ENCODE measurements around the gene KLHDC4.

Gene KLHDC4

DNA sequence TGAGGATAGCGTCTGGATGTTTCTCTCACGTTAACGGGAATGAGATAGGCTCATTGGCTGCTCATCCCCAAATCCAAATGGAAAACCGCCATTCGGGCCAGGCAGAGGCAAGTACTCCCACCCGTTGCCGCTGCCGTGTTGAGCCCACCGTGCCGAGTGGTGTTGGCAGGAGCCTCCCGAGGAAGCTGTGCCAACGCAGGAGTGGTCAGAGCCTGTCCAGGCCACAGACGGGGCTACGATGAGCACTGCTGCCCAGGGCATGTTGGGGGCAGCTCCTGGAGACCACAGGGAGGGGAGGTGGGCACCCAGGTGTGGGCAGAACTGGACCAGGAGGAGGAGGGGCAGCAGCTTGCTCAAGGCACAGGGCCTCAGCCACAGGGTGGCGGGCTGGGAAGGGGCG lies 72.0 kb downstream of the KLHDC4 start:
- DNase-seq (ENCODE audit: low spot score), result no peak
- TF ChIP-seq CTCF (conservative IDR thresholded peaks at IDR 0.05; ENCODE audit: low read depth), result no peak
- H3K27ac ChIP-seq, result no peak overlapping the region
- ChIA-PET POLR2A (ENCODE audit: low non-redundant PET) (no interaction called here), CTCF (interaction anchor here (0.7 kb wide), 1 partner anchor 58 kb away, joined by 5 read pairs; no protein-coding TSS in a partner anchor)

- ChIA-PET POLR2A (ENCODE audit: low non-redundant PET) (no interaction called here), CTCF (interaction anchor here (0.6 to 1.7 kb wide), 2 partner anchors 40 to 198 kb away, joined by 3 to 5 read pairs; no protein-coding TSS in a partner anchor)
- TF ChIP-seq CTCF (conservative IDR thresholded peaks at IDR 0.05; ENCODE audit: low read depth), result no peak
- H3K27ac ChIP-seq, result no peak overlapping the region
- no peak for DNase-seq (ENCODE audit: low spot score)
Observed at GRCh38 chr16:87692756-87693155, 73.0 kb downstream of the KLHDC4 start.

DNA sequence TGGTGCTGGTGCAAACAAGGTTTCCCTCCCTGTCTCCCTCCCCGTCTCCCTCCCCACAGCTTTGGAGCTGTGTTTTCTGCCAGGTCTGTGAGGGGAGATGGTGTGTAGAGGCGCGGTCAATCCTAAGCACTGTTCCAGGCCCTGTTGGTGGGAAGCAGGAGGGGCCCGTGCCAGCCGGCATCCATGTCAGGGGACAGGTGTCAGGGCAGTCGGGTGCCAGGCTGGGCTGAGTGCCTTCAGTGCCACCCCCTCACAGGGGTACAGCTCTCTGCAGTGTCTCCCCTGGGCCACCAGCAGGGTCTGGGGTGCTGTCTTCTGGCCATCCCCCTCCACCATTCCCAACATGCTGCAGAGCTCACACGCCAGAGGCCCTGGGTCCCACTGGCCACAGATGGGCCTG lies 73.6 kb downstream of the KLHDC4 start:
- ChIA-PET CTCF (interaction anchor here (0.6 to 1.7 kb wide), 2 partner anchors 39 to 198 kb away, joined by 3 to 5 read pairs; no protein-coding TSS in a partner anchor), POLR2A (ENCODE audit: low non-redundant PET) (interaction anchor here (0.6 kb wide), 1 partner anchor 34 kb away, joined by 3 read pairs; no protein-coding TSS in a partner anchor)
- no peak for TF ChIP-seq CTCF (conservative IDR thresholded peaks at IDR 0.05; ENCODE audit: low read depth)
- no peak overlapping the region for H3K27ac ChIP-seq
- no peak for DNase-seq (ENCODE audit: low spot score)

DNA sequence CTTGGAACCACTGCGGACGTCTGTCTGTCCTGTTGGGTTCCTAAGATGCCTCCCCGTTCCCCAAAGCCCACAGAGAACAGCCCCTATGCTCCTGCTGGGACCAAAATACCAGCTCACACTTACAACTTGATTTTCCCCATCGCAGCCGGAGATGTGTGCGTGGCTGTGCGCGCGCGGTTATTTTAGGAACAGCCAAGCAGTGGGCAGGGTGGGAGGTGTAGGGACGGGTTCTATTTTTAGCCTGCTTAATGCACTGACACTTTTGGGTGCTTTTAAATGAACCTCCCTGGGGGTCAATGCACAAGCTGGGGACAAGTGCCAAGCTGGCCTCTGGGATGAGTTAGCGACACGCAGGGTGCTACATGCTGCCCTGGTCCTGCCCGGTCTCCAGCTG lies 74.1 kb downstream of the KLHDC4 start:
- no peak for DNase-seq (ENCODE audit: low spot score)
- CTCF ChIA-PET, result interaction anchor here (1.7 kb wide), 1 partner anchor 39 kb away, joined by 5 read pairs; no protein-coding TSS in a partner anchor
- POLR2A ChIA-PET (ENCODE audit: low non-redundant PET), result interaction anchor here (0.6 kb wide), 1 partner anchor 33 kb away, joined by 3 read pairs; no protein-coding TSS in a partner anchor
- no peak for TF ChIP-seq CTCF (conservative IDR thresholded peaks at IDR 0.05; ENCODE audit: low read depth)
- H3K27ac ChIP-seq, result no peak overlapping the region

GRCh38 chr16:87690911-87691685 lies 74.7 kb downstream of the KLHDC4 start:
- CTCF ChIA-PET, result no interaction called here

More at GRCh38 chr16:87690911-87691685, 74.7 kb downstream of the KLHDC4 start:
- DNase-seq (ENCODE audit: low spot score), result no peak
- no peak for TF ChIP-seq CTCF (conservative IDR thresholded peaks at IDR 0.05; ENCODE audit: low read depth)
- H3K27ac ChIP-seq, result no peak overlapping the region
- POLR2A ChIA-PET (ENCODE audit: low non-redundant PET), result no interaction called here

Measured in RWPE1 (cell line).